Transverse colon (tissue), 4 donors: Measurements from ENCODE around the gene ALDH3B2. TPM values are rescaled to one million over a fixed set of nuclear protein-coding genes. Genes with fewer than 3 reads are reported as not detected.
"Not testable (repeated sequence)": the region's sequence is repeated elsewhere in the genome, so short reads cannot be mapped to it uniquely, and the experiment has no call there.

Source experiments
- DNase-seq: peaks from one replicate; pipeline ENCODE4 v3.0.0-alpha.2; 2019
- H3K27ac ChIP-seq, 4 donors: fragments of 200-600 bp; sonication (generic); 2 replicates each; pipeline ENCODE4 v1.5.1; 2016 to 2018; ENCODE audit warnings: inconsistent platforms in 4 of 4
- H3K27me3 ChIP-seq: fragments of 200-600 bp; sonication (generic); 2 replicates; pipeline ENCODE4 v1.5.1; 2017; ENCODE audit warnings: inconsistent platforms
- H3K36me3 ChIP-seq, 4 donors: fragments of 200-600 bp; sonication (generic); 2 replicates each; pipeline ENCODE4 v1.5.1; 2017 to 2019; ENCODE audit warnings: inconsistent platforms in 4 of 4
- H3K4me1 ChIP-seq, 4 donors: fragments of 200-600 bp; sonication (generic); 2 replicates each; pipeline ENCODE4 v1.5.1; 2017 to 2020; ENCODE audit warnings: inconsistent platforms in 4 of 4
- H3K4me3 ChIP-seq, 4 donors: fragments of 200-600 bp; sonication (generic); 1 replicate in 1 of 4; 2 replicates in 3 of 4; pipeline versions ENCODE4 v1.5.1 to v1.6.1; 2017 to 2019; ENCODE audit warnings: inconsistent platforms in 4 of 4
- H3K9me3 ChIP-seq, 2 donors: fragments of 200-600 bp; sonication (generic); 2 replicates each; pipeline ENCODE4 v1.5.1; 2017 to 2019; ENCODE audit warnings: inconsistent platforms in 2 of 2
- CTCF ChIP-seq, 5 experiments: fragments of 200-600 bp in 3 of 5; fragments of 450-650 bp in 2 of 5; sonication (generic) in 3 of 5; IDR thresholded peaks; 1 replicate in 2 of 5; 2 replicates in 3 of 5; pipeline ENCODE4 v1.5.1; 2016 to 2017; ENCODE audit warnings: antibody characterized with exemption in 5 of 5, inconsistent platforms in 3 of 5, mild to moderate bottlenecking in 2 of 5, moderate library complexity in 1 of 5
- EP300 ChIP-seq: sonication (generic); formaldehyde crosslinking; IDR thresholded peaks from one replicate; pipeline ENCODE4 v1.6.1; 2017; ENCODE audit warnings: antibody characterized with exemption, low read depth
- POLR2A ChIP-seq: fragments of 450-650 bp; IDR thresholded peaks from one replicate; pipeline ENCODE4 v1.6.1; 2016; ENCODE audit warnings: antibody characterized with exemption, mild to moderate bottlenecking, moderate library complexity
- POLR2AphosphoS5 ChIP-seq, 3 donors: sonication (generic); formaldehyde crosslinking; IDR thresholded peaks; one replicate each; pipeline ENCODE4 v1.6.1; 2016; ENCODE audit warnings: antibody characterized with exemption in 3 of 3
- WGBS, 2 donors: methylation state at CpG; one replicate each; pipeline ENCODE4 v1.1.5; 2018; ENCODE audit warnings: low coverage in 1 of 2; 5-methylcytosine and 5-hydroxymethylcytosine counted together
- in situ Hi-C, 4 donors: fragments of 200-750 bp; cut with MboI; loops; one replicate each; pipeline versions ENCODE4 v1.15.0 to v1.15.1; 2017; ENCODE audit warnings: low sequenced_read_pairs in 3 of 4, low pct_ligation_motif_present in 1 of 4, low pct_unique_long_range_greater_than_20kb in 1 of 4
- intact Hi-C: fragments of 100-400 bp; cut with DNase I; formaldehyde crosslinking; loops from one replicate; pipeline ENCODE4 v1.15.1; 2023; ENCODE audit warnings: low total_unique reads
- total RNA-seq, 4 donors: library from RNA; depleted of rRNA; stranded (reverse); fragments of >200 nt; gene quantifications; one replicate each; pipeline ENCODE4 v1.1.0, GENCODE V29; 2016

The ALDH3B2 gene
- 10 to 100 TPM in 1 of 4 donors, not detected in 3; 13.8 TPM for total RNA-seq

- DNase-seq, result peak; percentile 81
- H3K27ac ChIP-seq, result peak within 1 kb of the TSS in 3 of 4 donors; percentile 44 to 50 (median 45)
- no peaks in the 10 kb centered on the region for H3K36me3 ChIP-seq
- 71% methylated on average over 8 of the region's 8 CpGs; no CpG with 5 or more reads in 1 of the 2 donors for WGBS, 2 donors
- no peaks in the 10 kb centered on the region for H3K9me3 ChIP-seq
- H3K4me1 ChIP-seq, result peaks cover 0 to 13% (median 8%) of the 10 kb centered on the region in 4 donors
- no peak within 1 kb of the TSS for H3K4me3 ChIP-seq
- in situ Hi-C loops (no loop called here), intact Hi-C loops (no loop called here)
- TF ChIP-seq EP300 (no peak), POLR2A (no peak), POLR2AphosphoS5 (IDR thresholded peaks at IDR 0.05) (peak in 2 of 3 donors; percentile 10 to 63)
- H3K27me3 ChIP-seq, result peaks cover 5% of the 10 kb centered on the region
Observed at GRCh38 chr11:67674442-67674871, at the start of gene ALDH3B2. ALDH3B2 (minus strand) TSS chr11:67674623; CDS start chr11:67666935, 7,688 bp downstream.

- intact Hi-C loops, in situ Hi-C loops, H3K4me3 ChIP-seq, H3K9me3 ChIP-seq, H3K27me3 ChIP-seq, H3K4me1 ChIP-seq, H3K36me3 ChIP-seq, DNase-seq, H3K27ac ChIP-seq: not testable (repeated sequence)
- WGBS, 2 donors, result 76 to 90% methylated on average over 3 to 9 of the region's 9 CpGs
Observed at GRCh38 chr11:67723036-67723435, 48.6 kb upstream of the ALDH3B2 start.

- H3K4me1 ChIP-seq, H3K9me3 ChIP-seq, in situ Hi-C loops, H3K4me3 ChIP-seq, H3K27me3 ChIP-seq, intact Hi-C loops, H3K27ac ChIP-seq, DNase-seq, H3K36me3 ChIP-seq: not testable (repeated sequence)
- 74 to 80% methylated on average over 2 to 7 of the region's 7 CpGs for WGBS, 2 donors
Observed at GRCh38 chr11:67716226-67716625, 41.8 kb upstream of the ALDH3B2 start.

- DNase-seq, H3K9me3 ChIP-seq, H3K36me3 ChIP-seq, intact Hi-C loops, H3K4me1 ChIP-seq, H3K27ac ChIP-seq, in situ Hi-C loops, H3K4me3 ChIP-seq: not testable (repeated sequence)
- H3K27me3 ChIP-seq, result peaks cover 11% of the 10 kb centered on the region
- 80% methylated on average over 12 of the region's 17 CpGs; no CpG with 5 or more reads in 1 of the 2 donors for WGBS, 2 donors
Observed at GRCh38 chr11:67715801-67716200, 41.4 kb upstream of the ALDH3B2 start.

- H3K27ac ChIP-seq, intact Hi-C loops, H3K4me1 ChIP-seq, H3K9me3 ChIP-seq, H3K36me3 ChIP-seq, in situ Hi-C loops, H3K4me3 ChIP-seq: not testable (repeated sequence)
- DNase-seq, result peak; percentile 66
- TF ChIP-seq CTCF (IDR thresholded peaks at IDR 0.05), result peak; percentile 33 to 48 (median 42)
- WGBS, 2 donors, result 0% methylated on average over 1 of the region's 14 CpGs; no CpG with 5 or more reads in 1 of the 2 donors
- peaks cover 11% of the 10 kb centered on the region for H3K27me3 ChIP-seq
Observed at GRCh38 chr11:67713892-67714509, 39.6 kb upstream of the ALDH3B2 start.

GRCh38 chr11:67711676-67712075, 37.3 kb upstream of the ALDH3B2 start:
- Histone ChIP-seq H3K4me3 (peak overlapping the region in 2 of 4 donors; percentile 17 to 36), H3K27me3 (peaks cover 11% of the 10 kb centered on the region)
- H3K4me1 ChIP-seq, intact Hi-C loops, in situ Hi-C loops, H3K27ac ChIP-seq, H3K9me3 ChIP-seq, H3K36me3 ChIP-seq, DNase-seq: not testable (repeated sequence)
- WGBS, 2 donors, result 0% methylated on average over 1 of the region's 46 CpGs; no CpG with 5 or more reads in 1 of the 2 donors

- H3K36me3 ChIP-seq, H3K27ac ChIP-seq, intact Hi-C loops, H3K4me1 ChIP-seq, DNase-seq, H3K9me3 ChIP-seq, in situ Hi-C loops: not testable (repeated sequence)
- Histone ChIP-seq H3K4me3 (peak overlapping the region in 2 of 4 donors; percentile 17 to 36), H3K27me3 (peaks cover 11% of the 10 kb centered on the region)
- 1% methylated on average over 25 of the region's 31 CpGs; no CpG with 5 or more reads in 1 of the 2 donors for WGBS, 2 donors
Observed at GRCh38 chr11:67711212-67711611, 36.8 kb upstream of the ALDH3B2 start.

GRCh38 chr11:67709806-67710205, 35.4 kb upstream of the ALDH3B2 start:
- 87 to 93% methylated on average over 3 to 11 of the region's 11 CpGs for WGBS, 2 donors
- H3K36me3 ChIP-seq, H3K4me3 ChIP-seq, DNase-seq, intact Hi-C loops, H3K4me1 ChIP-seq, H3K27ac ChIP-seq, H3K9me3 ChIP-seq, in situ Hi-C loops: not testable (repeated sequence)
- peaks cover 11% of the 10 kb centered on the region for H3K27me3 ChIP-seq
